ENCODE measurements around the gene TMPO.

- TF ChIP-seq TAF1 (IDR thresholded peaks at IDR 0.05; ENCODE audit: low read depth) (no peak), REST (IDR thresholded peaks at IDR 0.05; ENCODE audit: borderline replicate concordance) (no peak), POLR2AphosphoS5 (IDR thresholded peaks at IDR 0.05) (no peak), SMC3 (conservative IDR thresholded peaks at IDR 0.05; ENCODE audit: poor library complexity) (no peak)
Observed at GRCh38 chr12:98538031-98538430, 22.6 kb downstream of the TMPO start.

Data from neural cell (in vitro differentiated cells).